ENCODE data around the gene HOXB3.

The HOXB3 gene

GRCh38 chr17:48600244-48601098 lies 10.4 kb upstream of the HOXB3 start:
- DNase-seq (ENCODE audit: low read depth in 1 of 2, low spot score in 1 of 2) = no peak

- no peak for DNase-seq (ENCODE audit: low read depth in 1 of 2, low spot score in 1 of 2)
Observed at GRCh38 chr17:48599354-48599753, 9.3 kb upstream of the HOXB3 start.

- DNase-seq (ENCODE audit: low read depth in 1 of 2, low spot score in 1 of 2) = no peak
Observed at GRCh38 chr17:48598736-48599135, 8.7 kb upstream of the HOXB3 start.

- no peak for DNase-seq (ENCODE audit: low read depth in 1 of 2, low spot score in 1 of 2)
Observed at GRCh38 chr17:48597778-48598631, 8.0 kb upstream of the HOXB3 start.

GRCh38 chr17:48597528-48597777 lies 7.4 kb upstream of the HOXB3 start:
- no peak for DNase-seq (ENCODE audit: low read depth in 1 of 2, low spot score in 1 of 2)

- DNase-seq (ENCODE audit: low read depth in 1 of 2, low spot score in 1 of 2) = no peak
Observed at GRCh38 chr17:48596735-48597527, 6.9 kb upstream of the HOXB3 start.

GRCh38 chr17:48596000-48596734 lies 6.1 kb upstream of the HOXB3 start:
- no peak for DNase-seq (ENCODE audit: low read depth in 1 of 2, low spot score in 1 of 2)

- no peak for DNase-seq (ENCODE audit: low read depth in 1 of 2, low spot score in 1 of 2)
Observed at GRCh38 chr17:48595278-48595999, 5.4 kb upstream of the HOXB3 start.

GRCh38 chr17:48594538-48595277 lies 4.7 kb upstream of the HOXB3 start:
- DNase-seq (ENCODE audit: low read depth in 1 of 2, low spot score in 1 of 2) = no peak

GRCh38 chr17:48593840-48594537 lies 3.9 kb upstream of the HOXB3 start:
- DNase-seq (ENCODE audit: low read depth in 1 of 2, low spot score in 1 of 2) = peak; percentile 70

- DNase-seq (ENCODE audit: low read depth in 1 of 2, low spot score in 1 of 2) = no peak
Observed at GRCh38 chr17:48593126-48593829, 3.2 kb upstream of the HOXB3 start, which contains the start of gene HOXB5. HOXB5 (minus strand) TSS chr17:48593779; CDS start chr17:48593682, 97 bp downstream.

GRCh38 chr17:48592577-48592976 lies 2.5 kb upstream of the HOXB3 start:
- DNase-seq (ENCODE audit: low read depth in 1 of 2, low spot score in 1 of 2) = no peak

- no peak for DNase-seq (ENCODE audit: low read depth in 1 of 2, low spot score in 1 of 2)
Observed at GRCh38 chr17:48592057-48592514, 2.0 kb upstream of the HOXB3 start.

- no peak for DNase-seq (ENCODE audit: low read depth in 1 of 2, low spot score in 1 of 2)
Observed at GRCh38 chr17:48591255-48592056, 1.4 kb upstream of the HOXB3 start.

GRCh38 chr17:48590607-48591161 lies 643 bp upstream of the HOXB3 start:
- DNase-seq (ENCODE audit: low read depth in 1 of 2, low spot score in 1 of 2) = no peak

GRCh38 chr17:48589060-48589830 lies 796 bp downstream of the HOXB3 start:
- no peak for DNase-seq (ENCODE audit: low read depth in 1 of 2, low spot score in 1 of 2)
